Neuronal stem cell (in vitro differentiated cells): ENCODE results near the gene VAMP7.
A peak's percentile ranks its signal among the peaks of the same experiment; 100 is the strongest.

Experiments used
- DNase-seq: peaks from one replicate; pipeline ENCODE4 v3.0.0-alpha.2; 2013; ENCODE audit warnings: low spot score
- H2AFZ ChIP-seq: one replicate; pipeline ENCODE4 v1.6.1; 2013; ENCODE audit warnings: mild to moderate bottlenecking, low read length, inconsistent platforms
- H2AK5ac ChIP-seq: 2 replicates; pipeline ENCODE4 v1.6.1; 2013; ENCODE audit warnings: low read depth, mild to moderate bottlenecking, inconsistent platforms, low read length, moderate library complexity, mixed read lengths
- H2BK120ac ChIP-seq: 2 replicates; pipeline ENCODE4 v1.6.1; 2013; ENCODE audit warnings: low read depth, mild to moderate bottlenecking, inconsistent platforms, low read length, moderate library complexity, mixed read lengths
- H2BK12ac ChIP-seq: one replicate; pipeline ENCODE4 v1.6.1; 2013; ENCODE audit warnings: low read length, inconsistent platforms
- H2BK15ac ChIP-seq: 2 replicates; pipeline ENCODE4 v1.6.1; 2013; ENCODE audit warnings: mild to moderate bottlenecking, low read length, inconsistent platforms, mixed read lengths
- H2BK5ac ChIP-seq: one replicate; pipeline ENCODE4 v1.6.1; 2013; ENCODE audit warnings: inconsistent platforms, mild to moderate bottlenecking, low read length, moderate library complexity
- H3K14ac ChIP-seq: one replicate; pipeline ENCODE4 v1.6.1; 2013; ENCODE audit warnings: low read length, inconsistent platforms
- H3K18ac ChIP-seq: 2 replicates; pipeline ENCODE4 v1.6.1; 2013; ENCODE audit warnings: low read length, inconsistent platforms
- H3K23ac ChIP-seq: 2 replicates; pipeline ENCODE4 v1.6.1; 2013; ENCODE audit warnings: low read depth, mild to moderate bottlenecking, mixed read lengths, low read length, inconsistent platforms; ENCODE audit not compliant: poor library complexity
- H3K27ac ChIP-seq: replicated peaks from 3 replicates; pipeline ENCODE4 v1.5.1; 2013; ENCODE audit warnings: low read length, inconsistent platforms
- H3K27me3 ChIP-seq, 3 experiments: 2 replicates each; pipeline ENCODE4 v1.6.1; 2013; ENCODE audit warnings: low read length in 3 of 3, mild to moderate bottlenecking in 2 of 3, inconsistent platforms in 1 of 3, low read depth in 1 of 3, mixed read lengths in 1 of 3, moderate library complexity in 1 of 3; ENCODE audit not compliant: control insufficient read depth in 3 of 3, insufficient read depth in 3 of 3
- H3K36me3 ChIP-seq, 2 donors: replicated peaks in 1 of 2; 2 replicates each; pipeline ENCODE4 v1.6.1; 2013; ENCODE audit warnings: low read length in 2 of 2; ENCODE audit not compliant: control insufficient read depth in 2 of 2, insufficient read depth in 2 of 2
- H3K4ac ChIP-seq: 2 replicates; pipeline ENCODE4 v1.6.1; 2013; ENCODE audit warnings: inconsistent platforms, mild to moderate bottlenecking, low read length, moderate library complexity
- H3K4me1 ChIP-seq, 2 donors: 1 replicate in 1 of 2; 2 replicates in 1 of 2; pipeline ENCODE4 v1.6.1; 2013; ENCODE audit warnings: low read length in 2 of 2, low read depth in 1 of 2; ENCODE audit not compliant: control insufficient read depth in 2 of 2, insufficient read depth in 1 of 2
- H3K4me2 ChIP-seq: one replicate; pipeline ENCODE4 v1.6.1; 2013; ENCODE audit warnings: mild to moderate bottlenecking, low read length, inconsistent platforms; ENCODE audit not compliant: insufficient read depth, poor library complexity, severe bottlenecking
- H3K4me3 ChIP-seq, 2 donors: 2 replicates each; pipeline ENCODE4 v1.5.1; 2013; ENCODE audit warnings: low read length in 2 of 2, mild to moderate bottlenecking in 2 of 2, inconsistent platforms in 1 of 2, moderate library complexity in 1 of 2
- H3K79me1 ChIP-seq: one replicate; pipeline ENCODE4 v1.6.1; 2013; ENCODE audit warnings: low read depth, mild to moderate bottlenecking, inconsistent platforms, low read length, moderate library complexity
- H3K9ac ChIP-seq: one replicate; pipeline ENCODE4 v1.6.1; 2013; ENCODE audit warnings: mild to moderate bottlenecking, low read depth, low read length, inconsistent platforms; ENCODE audit not compliant: poor library complexity
- H3K9me3 ChIP-seq, 2 donors: replicated peaks in 1 of 2; 2 replicates each; pipeline versions ENCODE3 to v1.6.1; 2013; ENCODE audit warnings: low read length in 2 of 2, mild to moderate bottlenecking in 2 of 2, inconsistent platforms in 1 of 2, low read depth in 1 of 2, mixed read lengths in 1 of 2, moderate library complexity in 1 of 2; ENCODE audit not compliant: control insufficient read depth in 2 of 2, insufficient read depth in 1 of 2
- H4K8ac ChIP-seq: one replicate; pipeline ENCODE4 v1.6.1; 2013; ENCODE audit warnings: low read depth, mild to moderate bottlenecking, inconsistent platforms, low read length, moderate library complexity
- H4K91ac ChIP-seq: one replicate; pipeline ENCODE4 v1.6.1; 2013; ENCODE audit warnings: low read length, low read depth, mild to moderate bottlenecking, inconsistent platforms; ENCODE audit not compliant: poor library complexity
- whole genome bisulfite sequencing, 2 donors: extraction: QIAGEN DNeasy Blood & Tissue Kit; methylation state at CpG; one replicate each; pipeline ENCODE4 v1.1.7; 2013; ENCODE audit warnings: missing lambda C conversion rate in 2 of 2, mixed read lengths in 1 of 2; ENCODE audit not compliant: insufficient read length in 2 of 2, insufficient replicate concordance in 1 of 2; ENCODE audit errors: extremely low coverage in 2 of 2; 5-methylcytosine and 5-hydroxymethylcytosine counted together

VAMP7 gene

DNA sequence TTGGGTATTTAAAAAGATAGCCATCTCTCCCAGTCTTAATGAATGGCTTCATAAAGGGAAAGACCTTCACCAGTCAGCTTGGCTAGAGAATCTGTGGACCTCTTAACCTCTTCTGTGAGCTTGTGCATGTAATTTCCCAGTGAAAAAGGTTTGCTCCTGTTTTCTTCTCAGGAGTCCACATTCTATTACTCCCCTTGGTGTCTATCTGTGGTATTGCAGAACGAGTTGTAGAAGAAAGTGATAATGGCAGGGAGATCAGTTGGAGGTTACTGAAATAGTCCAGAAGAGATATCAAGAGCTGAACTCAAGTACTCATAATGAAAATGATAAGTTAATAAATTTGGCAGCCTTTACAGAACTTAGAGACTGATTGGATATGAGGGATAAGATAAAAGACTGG is 16.5 kb upstream of the VAMP7 start:
- Histone ChIP-seq H3K14ac (no peak overlapping the region), H3K36me3 (peaks cover 0 to 2% of the 10 kb centered on the region in 2 donors), H3K9ac (no peak overlapping the region), H3K4me3 (no peak overlapping the region), H3K9me3 (peaks cover 0 to 13% of the 10 kb centered on the region in 2 donors), H3K4me2 (no peak overlapping the region), H4K8ac (no peak overlapping the region), H3K27me3 (no peaks in the 10 kb centered on the region), H2BK120ac (no peak overlapping the region), H2BK15ac (no peak overlapping the region), H3K23ac (no peak overlapping the region), H2BK5ac (no peak overlapping the region), H2BK12ac (no peak overlapping the region), H3K27ac (no peak overlapping the region), H3K4me1 (no peaks in the 10 kb centered on the region), H3K18ac (no peak overlapping the region), H3K79me1 (no peaks in the 10 kb centered on the region), H2AK5ac (no peak overlapping the region), H2AFZ (peak overlapping the region; percentile 29), H4K91ac (no peak overlapping the region), H3K4ac (no peak overlapping the region)
- no CpG with 5 or more reads among the region's 1 CpG for WGBS, 2 donors
- no peak for DNase-seq

DNA sequence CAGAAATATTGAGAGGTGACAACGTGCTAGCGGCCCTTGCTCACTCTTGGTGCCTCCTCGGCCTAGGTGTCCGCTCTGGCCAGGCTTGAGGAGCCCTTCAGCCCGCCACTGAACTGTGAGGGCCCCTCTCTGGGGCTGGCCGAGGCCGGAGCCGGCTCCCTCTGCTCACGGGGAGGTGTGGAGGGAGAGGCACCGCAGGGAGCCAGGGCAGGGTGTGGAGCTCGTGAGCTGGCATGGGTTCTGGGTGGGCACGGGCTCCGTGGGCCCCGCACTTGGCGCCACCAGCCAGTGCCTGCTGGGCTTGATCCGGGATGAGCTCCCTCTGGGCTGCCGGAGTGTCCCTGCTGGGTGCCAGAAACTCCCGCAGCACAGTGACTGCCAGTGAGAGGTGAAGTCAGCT is 16.0 kb upstream of the VAMP7 start:
- H3K36me3 ChIP-seq = peaks cover 0 to 2% of the 10 kb centered on the region in 2 donors
- no peak overlapping the region for H2BK12ac ChIP-seq
- no peak overlapping the region for H3K4me3 ChIP-seq
- no CpG with 5 or more reads among the region's 18 CpGs for WGBS, 2 donors
- no peak for DNase-seq
- H2AK5ac ChIP-seq = no peak overlapping the region
- H2BK15ac ChIP-seq = no peak overlapping the region
- no peak overlapping the region for H2BK5ac ChIP-seq
- no peaks in the 10 kb centered on the region for H3K79me1 ChIP-seq
- peak overlapping the region; percentile 60 for H3K9ac ChIP-seq
- no peak overlapping the region for H3K27ac ChIP-seq
- no peaks in the 10 kb centered on the region for H3K27me3 ChIP-seq
- no peak overlapping the region for H3K18ac ChIP-seq
- H4K8ac ChIP-seq = no peak overlapping the region
- H2AFZ ChIP-seq = no peak overlapping the region
- no peak overlapping the region for H3K4ac ChIP-seq
- H3K9me3 ChIP-seq = peaks cover 0 to 13% of the 10 kb centered on the region in 2 donors
- no peak overlapping the region for H3K14ac ChIP-seq
- no peak overlapping the region for H2BK120ac ChIP-seq
- H3K23ac ChIP-seq = no peak overlapping the region
- no peak overlapping the region for H4K91ac ChIP-seq
- H3K4me1 ChIP-seq = no peaks in the 10 kb centered on the region
- no peak overlapping the region for H3K4me2 ChIP-seq

DNA sequence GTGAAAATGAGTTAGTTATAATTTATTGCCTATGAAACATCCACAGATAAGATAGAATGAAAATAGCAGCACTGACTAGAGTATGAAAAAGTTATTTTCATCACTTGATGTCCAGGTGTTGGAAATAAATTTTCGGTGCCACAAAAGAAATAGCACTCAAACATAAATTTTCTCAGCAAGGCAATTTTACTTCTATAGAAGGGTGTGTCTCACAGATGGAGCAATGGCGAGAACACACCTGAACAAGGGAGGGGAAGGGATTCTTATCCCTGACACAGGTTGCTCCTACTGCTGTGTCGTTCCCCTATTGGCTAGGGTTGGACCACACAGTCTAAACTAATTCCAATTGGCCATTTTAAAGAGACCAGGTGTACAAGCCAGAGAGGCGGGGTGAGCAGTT is 13.3 kb upstream of the VAMP7 start:
- Histone ChIP-seq H3K23ac (no peak overlapping the region), H3K9ac (no peak overlapping the region), H3K79me1 (no peaks in the 10 kb centered on the region), H3K27me3 (no peaks in the 10 kb centered on the region), H2BK15ac (no peak overlapping the region), H3K4me1 (no peaks in the 10 kb centered on the region), H4K91ac (no peak overlapping the region), H3K9me3 (peaks cover 0 to 10% of the 10 kb centered on the region in 2 donors), H3K36me3 (no peaks in the 10 kb centered on the region), H4K8ac (no peak overlapping the region), H2AFZ (no peak overlapping the region), H3K18ac (no peak overlapping the region), H3K4me2 (no peak overlapping the region), H2BK120ac (no peak overlapping the region), H3K27ac (no peak overlapping the region), H3K14ac (no peak overlapping the region), H2BK5ac (no peak overlapping the region), H2BK12ac (no peak overlapping the region), H2AK5ac (no peak overlapping the region), H3K4me3 (peak overlapping the region in 1 of 2 donors; percentile 64), H3K4ac (no peak overlapping the region)
- DNase-seq = no peak
- WGBS, 2 donors = no CpG with 5 or more reads among the region's 4 CpGs

DNA sequence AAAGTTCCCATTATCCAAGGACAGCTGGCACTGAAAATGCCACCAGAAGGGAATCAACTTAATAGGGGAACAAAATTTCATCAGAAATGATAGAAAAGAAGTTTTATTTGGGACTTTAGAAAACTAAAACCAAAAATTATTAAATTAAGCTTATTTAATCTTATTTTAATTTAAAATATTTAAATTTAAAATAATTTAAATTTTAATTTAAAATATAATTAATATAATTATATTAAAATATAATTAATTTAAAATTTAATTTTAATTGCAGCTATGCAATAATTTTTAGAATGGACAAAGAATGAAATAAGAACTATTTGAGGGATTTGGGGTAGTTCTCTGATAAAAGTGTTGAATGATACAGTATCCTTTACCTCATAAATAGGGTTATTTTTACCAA is 10.2 kb upstream of the VAMP7 start:
- H3K4me1 ChIP-seq = no peaks in the 10 kb centered on the region
- no peak overlapping the region for H3K4me3 ChIP-seq
- H3K9ac ChIP-seq = no peak overlapping the region
- H3K4me2 ChIP-seq = no peak overlapping the region
- DNase-seq = no peak
- no peaks in the 10 kb centered on the region for H3K36me3 ChIP-seq
- no peak overlapping the region for H2BK15ac ChIP-seq
- no peak overlapping the region for H2AK5ac ChIP-seq
- H3K27ac ChIP-seq = no peak overlapping the region
- H2BK5ac ChIP-seq = no peak overlapping the region
- H2BK120ac ChIP-seq = no peak overlapping the region
- H3K18ac ChIP-seq = no peak overlapping the region
- H3K9me3 ChIP-seq = peaks cover 0 to 9% of the 10 kb centered on the region in 2 donors
- H3K4ac ChIP-seq = no peak overlapping the region
- H4K8ac ChIP-seq = no peak overlapping the region
- H2BK12ac ChIP-seq = no peak overlapping the region
- H4K91ac ChIP-seq = no peak overlapping the region
- no peak overlapping the region for H2AFZ ChIP-seq
- peaks cover 0 to 6% (median 0%) of the 10 kb centered on the region in 3 experiments for H3K27me3 ChIP-seq
- no peak overlapping the region for H3K23ac ChIP-seq
- H3K79me1 ChIP-seq = no peaks in the 10 kb centered on the region
- H3K14ac ChIP-seq = no peak overlapping the region
